GM12878 (cell line): ENCODE measurements around the gene DYNLL2. TPM values are rescaled to one million over a fixed set of nuclear protein-coding genes. Genes with fewer than 3 reads are reported as not detected.

Source experiments
- ATAC-seq: fragments of 200-7000 bp; cut with Tn5 transposase; 3 replicates; pipeline ENCODE4 v1.9.1; 2020; ENCODE audit warnings: mild to moderate bottlenecking, moderate library complexity
- BruUV-seq: library from RNA; stranded (reverse); fragments of 400-500 nt; replicated peaks from 2 replicates; lab custom pipeline; 2021; lab: Mats Ljungman, UMichigan
- CTCF ChIA-PET: fragments of 300-600 bp; sonication (Branson Sonifier 250); formaldehyde crosslinking; extraction: SDS; loops from one replicate; lab custom pipeline; 2021; ENCODE audit warnings: inconsistent platforms; lab: Yijun Ruan, JAX
- POLR2A ChIA-PET: fragments of 350-600 bp; formaldehyde crosslinking; extraction: SDS; loops from one replicate; lab custom pipeline; 2021; ENCODE audit warnings: inconsistent platforms; lab: Charles Lee
- RAD21 ChIA-PET: fragments of 300-600 bp; sonication (Branson Sonifier 250); formaldehyde crosslinking; loops from one replicate; lab custom pipeline; 2023; ENCODE audit warnings: antibody characterized with exemption; ENCODE audit not compliant: unreplicated experiment; lab: Charles Lee
- SMC1A ChIA-PET: fragments of 300-600 bp; sonication (Branson Sonifier 250); formaldehyde crosslinking; loops from one replicate; lab custom pipeline; 2023; ENCODE audit not compliant: unreplicated experiment, uncharacterized antibody; lab: Charles Lee
- DNase-seq: peaks from one replicate; pipeline ENCODE4 v3.0.0-alpha.2; 2011; ENCODE audit warnings: low read depth, low spot score
- FAIRE-seq: peaks from 3 replicates; lab custom pipeline; 2011; peaks lifted over from hg19 to GRCh38; lab: Jason Lieb, UNC
- H2AFZ ChIP-seq: 2 replicates; pipeline ENCODE4 v1.6.0; 2011; ENCODE audit warnings: low read depth, low read length, control low read depth; ENCODE audit not compliant: control insufficient read depth
- H3K27ac ChIP-seq: 2 replicates; pipeline ENCODE4 v1.5.1; 2011; ENCODE audit warnings: control low read depth; ENCODE audit not compliant: control insufficient read depth, insufficient read depth
- H3K27me3 ChIP-seq, 2 experiments: replicated peaks in 1 of 2; 2 replicates each; pipeline versions ENCODE4 v1.6.0 to v1.6.1; 2011; ENCODE audit warnings: low read length in 1 of 2; ENCODE audit not compliant: control insufficient read depth in 2 of 2, insufficient read depth in 2 of 2
- H3K36me3 ChIP-seq, 2 experiments: 2 replicates each; pipeline ENCODE4 v1.5.1; 2011; ENCODE audit warnings: low read length in 1 of 2; ENCODE audit not compliant: control insufficient read depth in 2 of 2, insufficient read depth in 2 of 2
- H3K4me1 ChIP-seq: 2 replicates; pipeline ENCODE4 v1.6.1; 2011; ENCODE audit warnings: mild to moderate bottlenecking, low read length, moderate library complexity, mixed read lengths; ENCODE audit not compliant: control insufficient read depth, insufficient read depth
- H3K4me2 ChIP-seq: 2 replicates; pipeline ENCODE4 v1.6.0; 2011; ENCODE audit warnings: control low read depth; ENCODE audit not compliant: control insufficient read depth, insufficient read depth
- H3K4me3 ChIP-seq: fragments of 200-600 bp; sonication (generic); 2 replicates; pipeline ENCODE4 v1.5.1; 2016
- H3K79me2 ChIP-seq: 2 replicates; pipeline ENCODE4 v1.6.0; 2011; ENCODE audit warnings: low read length; ENCODE audit not compliant: control insufficient read depth, insufficient read depth
- H3K9ac ChIP-seq: 2 replicates; pipeline ENCODE4 v1.8.0; 2011; ENCODE audit warnings: low read length, control low read depth, mixed read lengths; ENCODE audit not compliant: control insufficient read depth, insufficient read depth
- H3K9me3 ChIP-seq: replicated peaks from 3 replicates; pipeline ENCODE4 v1.5.1; 2011; ENCODE audit warnings: mild to moderate bottlenecking, low read length; ENCODE audit not compliant: control insufficient read depth, insufficient read depth
- H4K20me1 ChIP-seq: 2 replicates; pipeline ENCODE4 v1.6.0; 2011; ENCODE audit not compliant: control insufficient read depth, insufficient read depth
- BACH1 ChIP-seq: fragments of 450-650 bp; IDR thresholded peaks from 2 replicates; pipeline ENCODE4 v1.6.1; 2017; ENCODE audit warnings: mild to moderate bottlenecking, borderline replicate concordance
- CHD2 ChIP-seq: IDR thresholded peaks from 2 replicates; pipeline ENCODE4 v1.6.1; 2011; ENCODE audit warnings: low read depth, low read length, improper control_type of control experiment, borderline replicate concordance
- HDAC2 ChIP-seq: fragments of 200-600 bp; sonication (generic); IDR thresholded peaks from 2 replicates; pipeline ENCODE4 v1.6.1; 2017
- MLLT1 ChIP-seq: fragments of 450-650 bp; IDR thresholded peaks from 2 replicates; pipeline ENCODE4 v1.6.1; 2016; ENCODE audit warnings: mild to moderate bottlenecking
- RUNX3 ChIP-seq: IDR thresholded peaks from 2 replicates; pipeline ENCODE4 v1.6.1; 2012; ENCODE audit warnings: low read length, inconsistent platforms
- ZBED1 ChIP-seq: IDR thresholded peaks from 2 replicates; pipeline ENCODE4 v1.6.1; 2016; ENCODE audit warnings: borderline replicate concordance
- WGBS: methylation state at CpG from one replicate; pipeline ENCODE4 v1.1.6; 2016; ENCODE audit warnings: low lambda C conversion rate; ENCODE audit not compliant: insufficient replicate concordance, insufficient coverage; ENCODE audit errors: missing lambda C conversion rate; 5-methylcytosine and 5-hydroxymethylcytosine counted together
- in situ Hi-C: fragments of 300-500 bp; cut with MboI; formaldehyde crosslinking; loops from 9 replicates; pipeline ENCODE4 v1.14.3; 2018; ENCODE audit warnings: mixed read lengths
- intact Hi-C: fragments of 100-400 bp; cut with micrococcal nuclease; formaldehyde crosslinking; loops from one replicate; pipeline ENCODE4 v1.14.2; 2022; ENCODE audit not compliant: unreplicated experiment
- polyA plus RNA-seq, 11 experiments: library from polyadenylated mRNA; depleted of rRNA in 4 of 11; unstranded in 6 of 11; stranded (reverse) in 5 of 11; fragments of >200 nt; fragmentation: Nextera tagmentation in 4 of 11; fragmentation: Illumina TruSeq in 1 of 11; extraction: Ambion mirVana in 4 of 11; extraction: Trizol in 1 of 11; gene quantifications; 1 replicate in 1 of 11; 2 replicates in 10 of 11; pipeline versions ENCODE4 v1.2.1 to v1.2.3, GENCODE V29; 2011 to 2016; ENCODE audit warnings: inconsistent platforms in 2 of 11, missing spikeins in 2 of 11, low read depth in 1 of 11
- total RNA-seq, 4 experiments: library from RNA; depleted of rRNA in 3 of 4; stranded (reverse); fragments of >200 nt in 3 of 4; fragmentation: Illumina TruSeq in 1 of 4; extraction: Trizol in 1 of 4; gene quantifications; 2 replicates each; pipeline versions ENCODE4 v1.2.1 to v1.2.3, GENCODE V29; 2013 to 2021
- TF ChIP-seq, protein P1 (sequence below): fragments of 450-650 bp; IDR thresholded peaks from 2 replicates; pipeline ENCODE4 v1.6.1; 2017; ENCODE audit warnings: mild to moderate bottlenecking, moderate library complexity

The DYNLL2 gene
- total and polyA plus RNA-seq, 10 of the 15 experiments (the other 5 are each of a cell fraction or from before 2014, with no cell fraction given), result 0.62 to 19.2 (median 9.1) TPM

GRCh38 chr17:58079300-58080033 lies 3.8 kb upstream of the DYNLL2 start (continued):
- TF ChIP-seq, protein P1, sequence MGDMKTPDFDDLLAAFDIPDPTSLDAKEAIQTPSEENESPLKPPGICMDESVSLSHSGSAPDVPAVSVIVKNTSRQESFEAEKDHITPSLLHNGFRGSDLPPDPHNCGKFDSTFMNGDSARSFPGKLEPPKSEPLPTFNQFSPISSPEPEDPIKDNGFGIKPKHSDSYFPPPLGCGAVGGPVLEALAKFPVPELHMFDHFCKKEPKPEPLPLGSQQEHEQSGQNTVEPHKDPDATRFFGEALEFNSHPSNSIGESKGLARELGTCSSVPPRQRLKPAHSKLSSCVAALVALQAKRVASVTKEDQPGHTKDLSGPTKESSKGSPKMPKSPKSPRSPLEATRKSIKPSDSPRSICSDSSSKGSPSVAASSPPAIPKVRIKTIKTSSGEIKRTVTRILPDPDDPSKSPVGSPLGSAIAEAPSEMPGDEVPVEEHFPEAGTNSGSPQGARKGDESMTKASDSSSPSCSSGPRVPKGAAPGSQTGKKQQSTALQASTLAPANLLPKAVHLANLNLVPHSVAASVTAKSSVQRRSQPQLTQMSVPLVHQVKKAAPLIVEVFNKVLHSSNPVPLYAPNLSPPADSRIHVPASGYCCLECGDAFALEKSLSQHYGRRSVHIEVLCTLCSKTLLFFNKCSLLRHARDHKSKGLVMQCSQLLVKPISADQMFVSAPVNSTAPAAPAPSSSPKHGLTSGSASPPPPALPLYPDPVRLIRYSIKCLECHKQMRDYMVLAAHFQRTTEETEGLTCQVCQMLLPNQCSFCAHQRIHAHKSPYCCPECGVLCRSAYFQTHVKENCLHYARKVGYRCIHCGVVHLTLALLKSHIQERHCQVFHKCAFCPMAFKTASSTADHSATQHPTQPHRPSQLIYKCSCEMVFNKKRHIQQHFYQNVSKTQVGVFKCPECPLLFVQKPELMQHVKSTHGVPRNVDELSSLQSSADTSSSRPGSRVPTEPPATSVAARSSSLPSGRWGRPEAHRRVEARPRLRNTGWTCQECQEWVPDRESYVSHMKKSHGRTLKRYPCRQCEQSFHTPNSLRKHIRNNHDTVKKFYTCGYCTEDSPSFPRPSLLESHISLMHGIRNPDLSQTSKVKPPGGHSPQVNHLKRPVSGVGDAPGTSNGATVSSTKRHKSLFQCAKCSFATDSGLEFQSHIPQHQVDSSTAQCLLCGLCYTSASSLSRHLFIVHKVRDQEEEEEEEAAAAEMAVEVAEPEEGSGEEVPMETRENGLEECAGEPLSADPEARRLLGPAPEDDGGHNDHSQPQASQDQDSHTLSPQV, result no peak
- TF ChIP-seq BACH1 (no peak), RUNX3 (no peak), HDAC2 (no peak), CHD2 (no peak)

DNA sequence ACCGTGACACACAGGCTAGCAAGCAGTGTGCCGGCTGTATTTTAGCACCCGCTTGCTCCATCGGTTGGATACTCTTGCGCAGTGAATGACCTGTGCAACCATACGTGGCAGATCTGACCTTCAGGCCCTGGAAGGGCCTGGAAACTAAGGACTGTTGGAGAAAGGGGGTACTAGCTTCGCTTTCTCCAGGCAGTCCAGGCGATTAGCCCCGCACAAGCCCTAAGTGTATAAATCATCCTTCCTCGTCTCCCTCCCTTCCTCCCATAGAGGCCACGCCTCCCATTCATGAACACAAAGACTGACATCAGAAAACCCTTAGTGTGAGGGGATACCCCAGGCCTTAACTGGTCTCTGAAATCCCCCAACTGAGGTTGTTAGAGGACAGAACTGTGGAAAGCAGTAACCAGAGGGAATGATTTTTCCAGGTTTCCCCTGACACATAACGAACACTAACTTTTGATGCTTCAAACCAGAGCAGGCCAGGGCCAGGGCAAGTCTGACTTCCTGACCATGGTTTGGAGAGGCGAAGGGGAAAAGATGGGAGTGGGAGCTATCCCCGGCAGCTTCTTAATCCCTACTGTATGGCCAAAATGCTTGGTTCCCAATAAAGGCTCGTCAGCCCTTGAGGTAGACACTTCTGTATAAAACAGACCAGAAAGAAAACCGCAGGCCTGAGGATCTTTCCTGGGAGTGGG lies 1.4 kb upstream of the DYNLL2 start:
- peaks cover 0 to 9% of the 10 kb centered on the region in 2 experiments; a peak in 1 of 4 replicates for H3K27me3 ChIP-seq
- CTCF ChIA-PET, result interaction anchor here (0.9 to 1.2 kb wide), 3 partner anchors 64 to 248 kb away, joined by 3 read pairs; no protein-coding TSS in a partner anchor
- POLR2A ChIA-PET, result interaction anchor here (1.5 to 2.4 kb wide), 2 partner anchors 75 to 81 kb away, joined by 3 to 21 read pairs; partner anchors contain the start of gene SRSF1

More for the DNA sequence above, 1.4 kb upstream of the DYNLL2 start:
- ChIA-PET RAD21 (interaction anchor here (1.2 kb wide), 2 partner anchors 73 to 76 kb away, joined by 3 read pairs; no protein-coding TSS in a partner anchor), SMC1A (interaction anchor here (1.4 kb wide), 1 partner anchor 74 kb away, joined by 4 read pairs; no protein-coding TSS in a partner anchor)
- Histone ChIP-seq H3K27ac (no peak overlapping the region), H3K9ac (no peak overlapping the region), H3K4me1 (peaks cover 15% of the 10 kb centered on the region), H3K4me2 (no peak overlapping the region), H3K36me3 (peaks cover 0 to 12% of the 10 kb centered on the region in 2 experiments; a peak in 1 of 4 replicates), H3K79me2 (peaks cover 34% of the 10 kb centered on the region), H3K9me3 (no peaks in the 10 kb centered on the region), H2AFZ (no peak overlapping the region), H4K20me1 (peaks cover 12% of the 10 kb centered on the region), H3K4me3 (no peak overlapping the region)
- BruUV-seq, result no TSS peak
- WGBS, result 82% methylated on average over 16 of the region's 16 CpGs
- in situ Hi-C loops (no loop called here), intact Hi-C loops (loop anchor here (2.0 to 10.0 kb wide), 2 partner anchors 75 to 227 kb away; partner anchors contain the start of genes MRPS23 and SRSF1)
- FAIRE-seq (no peak), DNase-seq (no peak), ATAC-seq (no peak)
- TF ChIP-seq MLLT1, result 0 out of 2 replicates have a peak, but pooled peaks have one; percentile 47
- no peak for TF ChIP-seq ZBED1
